A549 (cell line): ENCODE results near the gene CGN.

ENCODE experiments used
- CHD2 ChIP-seq: fragments of 150-350 bp; IDR thresholded peaks from 2 replicates; pipeline ENCODE4 v1.6.1; 2014; ENCODE audit warnings: low read length; ENCODE audit not compliant: partially characterized antibody
- EP300 ChIP-seq, 2 experiments: fragments of >200 bp; sonication (Bioruptor Twin); formaldehyde crosslinking; IDR thresholded peaks; 2 replicates in 1 of 2; 3 replicates in 1 of 2; pipeline ENCODE4 v1.6.1; 2016 to 2017
- HOXA7 ChIP-seq: fragments of 250-450 bp; sonication (Bioruptor Pico); IDR thresholded peaks from 2 replicates; pipeline ENCODE4 v1.5.0; 2020; ENCODE audit warnings: mild to moderate bottlenecking, moderate library complexity
- MAZ ChIP-seq: fragments of 150-350 bp; IDR thresholded peaks from 2 replicates; pipeline ENCODE4 v1.6.1; 2014; ENCODE audit warnings: antibody characterized with exemption, low read depth, low read length, borderline replicate concordance
- MYC ChIP-seq: IDR thresholded peaks from 2 replicates; pipeline ENCODE4 v1.6.1; 2012; ENCODE audit warnings: mild to moderate bottlenecking, inconsistent platforms, low read length, improper control_type of control experiment, borderline replicate concordance
- POLR2A ChIP-seq: IDR thresholded peaks from 2 replicates; pipeline ENCODE4 v1.6.1; 2012; ENCODE audit warnings: mild to moderate bottlenecking, low read length
- RAD21 ChIP-seq, 2 experiments: fragments of >200 bp in 1 of 2; sonication (Bioruptor Twin) in 1 of 2; formaldehyde crosslinking in 1 of 2; IDR thresholded peaks in 1 of 2; conservative IDR thresholded peaks in 1 of 2; 2 replicates in 1 of 2; 3 replicates in 1 of 2; pipeline ENCODE4 v1.6.1; 2012 to 2018; ENCODE audit warnings: inconsistent platforms in 1 of 2
- RCOR1 ChIP-seq: fragments of 150-350 bp; IDR thresholded peaks from 2 replicates; pipeline ENCODE4 v1.6.1; 2014; ENCODE audit warnings: antibody characterized with exemption, low read length, low read depth
- SMC3 ChIP-seq: fragments of >200 bp; sonication (Bioruptor Twin); formaldehyde crosslinking; IDR thresholded peaks from 3 replicates; pipeline ENCODE4 v1.6.1; 2018; ENCODE audit warnings: inconsistent platforms
- TF ChIP-seq, protein P1 (sequence below): fragments of >200 bp; sonication (Bioruptor Twin); formaldehyde crosslinking; IDR thresholded peaks from 3 replicates; pipeline ENCODE4 v1.5.1; 2016
- TF ChIP-seq, protein P2 (sequence below): fragments of 200-600 bp; sonication (generic); IDR thresholded peaks from 2 replicates; pipeline ENCODE4 v1.6.1; 2016; ENCODE audit warnings: antibody characterized with exemption, mild to moderate bottlenecking, moderate library complexity
- TF ChIP-seq, protein P3 (sequence below): IDR thresholded peaks from 2 replicates; pipeline ENCODE4 v1.6.1; 2012
- TF ChIP-seq, protein P4 (sequence below): fragments of >200 bp; sonication (Bioruptor Twin); formaldehyde crosslinking; IDR thresholded peaks from 3 replicates; pipeline ENCODE4 v1.6.1; 2016

DNA sequence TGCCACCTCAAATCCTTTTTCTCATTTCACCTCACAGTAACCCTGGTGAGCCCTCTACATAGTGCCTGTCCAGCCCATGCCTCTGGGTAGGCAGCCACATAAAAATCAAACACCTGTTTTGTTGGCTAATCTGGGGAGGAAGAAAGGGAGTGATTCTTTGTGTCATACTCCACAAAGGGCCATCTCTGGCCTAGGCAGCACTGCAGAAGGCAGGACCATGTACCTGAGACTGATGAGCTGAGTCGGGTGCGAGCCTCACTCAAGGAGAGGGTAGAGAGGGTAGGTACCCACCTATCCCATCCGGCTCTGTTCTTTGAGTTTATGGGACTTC lies 36.7 kb downstream of the CGN start:
- no peak for TF ChIP-seq SMC3
- TF ChIP-seq RAD21 (conservative IDR thresholded peaks at IDR 0.05 in 1 of 2, IDR thresholded peaks at IDR 0.05 in 1 of 2) = no peak
- TF ChIP-seq, protein P1, sequence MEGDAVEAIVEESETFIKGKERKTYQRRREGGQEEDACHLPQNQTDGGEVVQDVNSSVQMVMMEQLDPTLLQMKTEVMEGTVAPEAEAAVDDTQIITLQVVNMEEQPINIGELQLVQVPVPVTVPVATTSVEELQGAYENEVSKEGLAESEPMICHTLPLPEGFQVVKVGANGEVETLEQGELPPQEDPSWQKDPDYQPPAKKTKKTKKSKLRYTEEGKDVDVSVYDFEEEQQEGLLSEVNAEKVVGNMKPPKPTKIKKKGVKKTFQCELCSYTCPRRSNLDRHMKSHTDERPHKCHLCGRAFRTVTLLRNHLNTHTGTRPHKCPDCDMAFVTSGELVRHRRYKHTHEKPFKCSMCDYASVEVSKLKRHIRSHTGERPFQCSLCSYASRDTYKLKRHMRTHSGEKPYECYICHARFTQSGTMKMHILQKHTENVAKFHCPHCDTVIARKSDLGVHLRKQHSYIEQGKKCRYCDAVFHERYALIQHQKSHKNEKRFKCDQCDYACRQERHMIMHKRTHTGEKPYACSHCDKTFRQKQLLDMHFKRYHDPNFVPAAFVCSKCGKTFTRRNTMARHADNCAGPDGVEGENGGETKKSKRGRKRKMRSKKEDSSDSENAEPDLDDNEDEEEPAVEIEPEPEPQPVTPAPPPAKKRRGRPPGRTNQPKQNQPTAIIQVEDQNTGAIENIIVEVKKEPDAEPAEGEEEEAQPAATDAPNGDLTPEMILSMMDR = no peak
- TF ChIP-seq RCOR1 = no peak
- TF ChIP-seq POLR2A = no peak
- TF ChIP-seq, protein P2, sequence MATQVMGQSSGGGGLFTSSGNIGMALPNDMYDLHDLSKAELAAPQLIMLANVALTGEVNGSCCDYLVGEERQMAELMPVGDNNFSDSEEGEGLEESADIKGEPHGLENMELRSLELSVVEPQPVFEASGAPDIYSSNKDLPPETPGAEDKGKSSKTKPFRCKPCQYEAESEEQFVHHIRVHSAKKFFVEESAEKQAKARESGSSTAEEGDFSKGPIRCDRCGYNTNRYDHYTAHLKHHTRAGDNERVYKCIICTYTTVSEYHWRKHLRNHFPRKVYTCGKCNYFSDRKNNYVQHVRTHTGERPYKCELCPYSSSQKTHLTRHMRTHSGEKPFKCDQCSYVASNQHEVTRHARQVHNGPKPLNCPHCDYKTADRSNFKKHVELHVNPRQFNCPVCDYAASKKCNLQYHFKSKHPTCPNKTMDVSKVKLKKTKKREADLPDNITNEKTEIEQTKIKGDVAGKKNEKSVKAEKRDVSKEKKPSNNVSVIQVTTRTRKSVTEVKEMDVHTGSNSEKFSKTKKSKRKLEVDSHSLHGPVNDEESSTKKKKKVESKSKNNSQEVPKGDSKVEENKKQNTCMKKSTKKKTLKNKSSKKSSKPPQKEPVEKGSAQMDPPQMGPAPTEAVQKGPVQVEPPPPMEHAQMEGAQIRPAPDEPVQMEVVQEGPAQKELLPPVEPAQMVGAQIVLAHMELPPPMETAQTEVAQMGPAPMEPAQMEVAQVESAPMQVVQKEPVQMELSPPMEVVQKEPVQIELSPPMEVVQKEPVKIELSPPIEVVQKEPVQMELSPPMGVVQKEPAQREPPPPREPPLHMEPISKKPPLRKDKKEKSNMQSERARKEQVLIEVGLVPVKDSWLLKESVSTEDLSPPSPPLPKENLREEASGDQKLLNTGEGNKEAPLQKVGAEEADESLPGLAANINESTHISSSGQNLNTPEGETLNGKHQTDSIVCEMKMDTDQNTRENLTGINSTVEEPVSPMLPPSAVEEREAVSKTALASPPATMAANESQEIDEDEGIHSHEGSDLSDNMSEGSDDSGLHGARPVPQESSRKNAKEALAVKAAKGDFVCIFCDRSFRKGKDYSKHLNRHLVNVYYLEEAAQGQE = no peak
- no peak for TF ChIP-seq EP300 (IDR thresholded peaks at IDR 0.05)
- no peak for TF ChIP-seq MAZ
- TF ChIP-seq HOXA7 = no peak
- TF ChIP-seq, protein P3, sequence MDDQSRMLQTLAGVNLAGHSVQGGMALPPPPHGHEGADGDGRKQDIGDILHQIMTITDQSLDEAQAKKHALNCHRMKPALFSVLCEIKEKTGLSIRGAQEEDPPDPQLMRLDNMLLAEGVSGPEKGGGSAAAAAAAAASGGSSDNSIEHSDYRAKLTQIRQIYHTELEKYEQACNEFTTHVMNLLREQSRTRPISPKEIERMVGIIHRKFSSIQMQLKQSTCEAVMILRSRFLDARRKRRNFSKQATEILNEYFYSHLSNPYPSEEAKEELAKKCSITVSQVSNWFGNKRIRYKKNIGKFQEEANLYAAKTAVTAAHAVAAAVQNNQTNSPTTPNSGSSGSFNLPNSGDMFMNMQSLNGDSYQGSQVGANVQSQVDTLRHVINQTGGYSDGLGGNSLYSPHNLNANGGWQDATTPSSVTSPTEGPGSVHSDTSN = no peak
- TF ChIP-seq CHD2 = no peak
- TF ChIP-seq, protein P4, sequence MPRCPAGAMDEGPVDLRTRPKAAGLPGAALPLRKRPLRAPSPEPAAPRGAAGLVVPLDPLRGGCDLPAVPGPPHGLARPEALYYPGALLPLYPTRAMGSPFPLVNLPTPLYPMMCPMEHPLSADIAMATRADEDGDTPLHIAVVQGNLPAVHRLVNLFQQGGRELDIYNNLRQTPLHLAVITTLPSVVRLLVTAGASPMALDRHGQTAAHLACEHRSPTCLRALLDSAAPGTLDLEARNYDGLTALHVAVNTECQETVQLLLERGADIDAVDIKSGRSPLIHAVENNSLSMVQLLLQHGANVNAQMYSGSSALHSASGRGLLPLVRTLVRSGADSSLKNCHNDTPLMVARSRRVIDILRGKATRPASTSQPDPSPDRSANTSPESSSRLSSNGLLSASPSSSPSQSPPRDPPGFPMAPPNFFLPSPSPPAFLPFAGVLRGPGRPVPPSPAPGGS = no peak
- no peak for TF ChIP-seq MYC
